Measurements from ENCODE around the gene PLPP3.

The PLPP3 gene

DNA sequence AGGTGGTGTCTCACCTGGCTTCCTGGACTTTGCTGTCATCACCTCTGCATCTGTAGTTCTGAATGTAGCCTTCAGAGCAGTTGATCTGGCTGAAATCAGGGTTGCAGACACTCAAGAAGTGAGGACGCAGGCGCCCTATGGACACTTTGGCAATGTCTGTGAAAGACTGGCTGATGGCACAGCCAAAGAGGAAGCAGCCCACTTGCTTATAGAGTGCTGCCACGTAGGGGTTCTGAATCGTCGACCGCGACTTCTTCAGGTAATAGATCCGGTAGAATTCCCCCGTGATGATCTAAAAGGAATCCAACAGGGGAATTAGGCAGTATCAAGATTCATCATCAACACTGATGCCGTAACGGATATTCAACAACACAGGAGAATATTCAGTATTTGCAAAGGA lies 55.1 kb downstream of the PLPP3 start:
- Histone ChIP-seq H2AFZ (ENCODE audit: low read length) (no peak overlapping the region), H3K27me3 (ENCODE audit: insufficient read depth, low read length) (no peaks in the 10 kb centered on the region), H3K9ac (ENCODE audit: low read length) (no peak overlapping the region), H3K4me3 (ENCODE audit: low read depth, low read length, poor library complexity, severe bottlenecking) (no peak overlapping the region), H3K4me1 (ENCODE audit: insufficient read depth, low read length, severe bottlenecking) (no peaks in the 10 kb centered on the region), H3K4me2 (ENCODE audit: low read length) (no peak overlapping the region), H4K20me1 (ENCODE audit: insufficient read depth, low read length) (no peaks in the 10 kb centered on the region), H3K79me2 (ENCODE audit: insufficient read depth, low read length) (no peaks in the 10 kb centered on the region), H3K36me3 (ENCODE audit: insufficient read depth, low read length) (no peaks in the 10 kb centered on the region), H3F3A (ENCODE audit: insufficient read depth, low read length) (no peaks in the 10 kb centered on the region), H3K9me3 (ENCODE audit: low read length) (no peaks in the 10 kb centered on the region), H3K9me2 (ENCODE audit: low read depth, low read length) (no peaks in the 10 kb centered on the region), H3K27ac (ENCODE audit: low read depth, low read length, poor library complexity, severe bottlenecking) (no peak overlapping the region)
- TF ChIP-seq EZH2 (IDR thresholded peaks at IDR 0.05; ENCODE audit: borderline replicate concordance, low read length), result no peak
- TF ChIP-seq, protein P1, sequence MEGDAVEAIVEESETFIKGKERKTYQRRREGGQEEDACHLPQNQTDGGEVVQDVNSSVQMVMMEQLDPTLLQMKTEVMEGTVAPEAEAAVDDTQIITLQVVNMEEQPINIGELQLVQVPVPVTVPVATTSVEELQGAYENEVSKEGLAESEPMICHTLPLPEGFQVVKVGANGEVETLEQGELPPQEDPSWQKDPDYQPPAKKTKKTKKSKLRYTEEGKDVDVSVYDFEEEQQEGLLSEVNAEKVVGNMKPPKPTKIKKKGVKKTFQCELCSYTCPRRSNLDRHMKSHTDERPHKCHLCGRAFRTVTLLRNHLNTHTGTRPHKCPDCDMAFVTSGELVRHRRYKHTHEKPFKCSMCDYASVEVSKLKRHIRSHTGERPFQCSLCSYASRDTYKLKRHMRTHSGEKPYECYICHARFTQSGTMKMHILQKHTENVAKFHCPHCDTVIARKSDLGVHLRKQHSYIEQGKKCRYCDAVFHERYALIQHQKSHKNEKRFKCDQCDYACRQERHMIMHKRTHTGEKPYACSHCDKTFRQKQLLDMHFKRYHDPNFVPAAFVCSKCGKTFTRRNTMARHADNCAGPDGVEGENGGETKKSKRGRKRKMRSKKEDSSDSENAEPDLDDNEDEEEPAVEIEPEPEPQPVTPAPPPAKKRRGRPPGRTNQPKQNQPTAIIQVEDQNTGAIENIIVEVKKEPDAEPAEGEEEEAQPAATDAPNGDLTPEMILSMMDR (IDR thresholded peaks at IDR 0.05; ENCODE audit: low read length), result no peak

- H3F3A ChIP-seq (ENCODE audit: insufficient read depth, low read length), result no peaks in the 10 kb centered on the region
- TF ChIP-seq, protein P1 (IDR thresholded peaks at IDR 0.05; ENCODE audit: low read length), result no peak
- no peak for TF ChIP-seq EZH2 (IDR thresholded peaks at IDR 0.05; ENCODE audit: borderline replicate concordance, low read length)
- no peak overlapping the region for H3K4me2 ChIP-seq (ENCODE audit: low read length)
- H3K36me3 ChIP-seq (ENCODE audit: insufficient read depth, low read length), result no peaks in the 10 kb centered on the region
- no peak overlapping the region for H3K9ac ChIP-seq (ENCODE audit: low read length)
- no peaks in the 10 kb centered on the region for H3K4me1 ChIP-seq (ENCODE audit: insufficient read depth, low read length, severe bottlenecking)
- H4K20me1 ChIP-seq (ENCODE audit: insufficient read depth, low read length), result no peaks in the 10 kb centered on the region
- no peak overlapping the region for H2AFZ ChIP-seq (ENCODE audit: low read length)
- no peaks in the 10 kb centered on the region for H3K9me3 ChIP-seq (ENCODE audit: low read length)
- no peaks in the 10 kb centered on the region for H3K79me2 ChIP-seq (ENCODE audit: insufficient read depth, low read length)
- H3K27me3 ChIP-seq (ENCODE audit: insufficient read depth, low read length), result no peaks in the 10 kb centered on the region
- H3K9me2 ChIP-seq (ENCODE audit: low read depth, low read length), result no peaks in the 10 kb centered on the region
- H3K4me3 ChIP-seq (ENCODE audit: low read depth, low read length, poor library complexity, severe bottlenecking), result no peak overlapping the region
- no peak overlapping the region for H3K27ac ChIP-seq (ENCODE audit: low read depth, low read length, poor library complexity, severe bottlenecking)
Observed at GRCh38 chr1:56522680-56523079, 56.7 kb downstream of the PLPP3 start.

GRCh38 chr1:56520016-56520601 lies 59.3 kb downstream of the PLPP3 start:
- H3K9ac ChIP-seq (ENCODE audit: low read length), result no peak overlapping the region
- no peak overlapping the region for H2AFZ ChIP-seq (ENCODE audit: low read length)

More at GRCh38 chr1:56520016-56520601, 59.3 kb downstream of the PLPP3 start:
- Histone ChIP-seq H3K9me2 (ENCODE audit: low read depth, low read length) (no peaks in the 10 kb centered on the region), H3K36me3 (ENCODE audit: insufficient read depth, low read length) (no peaks in the 10 kb centered on the region), H3K27ac (ENCODE audit: low read depth, low read length, poor library complexity, severe bottlenecking) (no peak overlapping the region), H4K20me1 (ENCODE audit: insufficient read depth, low read length) (no peaks in the 10 kb centered on the region), H3K4me2 (ENCODE audit: low read length) (no peak overlapping the region), H3K27me3 (ENCODE audit: insufficient read depth, low read length) (no peaks in the 10 kb centered on the region), H3K4me3 (ENCODE audit: low read depth, low read length, poor library complexity, severe bottlenecking) (no peak overlapping the region), H3F3A (ENCODE audit: insufficient read depth, low read length) (no peaks in the 10 kb centered on the region), H3K4me1 (ENCODE audit: insufficient read depth, low read length, severe bottlenecking) (no peaks in the 10 kb centered on the region), H3K79me2 (ENCODE audit: insufficient read depth, low read length) (no peaks in the 10 kb centered on the region), H3K9me3 (ENCODE audit: low read length) (no peaks in the 10 kb centered on the region)
- no peak for TF ChIP-seq EZH2 (IDR thresholded peaks at IDR 0.05; ENCODE audit: borderline replicate concordance, low read length)
- TF ChIP-seq, protein P1 (IDR thresholded peaks at IDR 0.05; ENCODE audit: low read length), result no peak
